ENCODE data around the gene KCNJ6.

Gene KCNJ6

DNA sequence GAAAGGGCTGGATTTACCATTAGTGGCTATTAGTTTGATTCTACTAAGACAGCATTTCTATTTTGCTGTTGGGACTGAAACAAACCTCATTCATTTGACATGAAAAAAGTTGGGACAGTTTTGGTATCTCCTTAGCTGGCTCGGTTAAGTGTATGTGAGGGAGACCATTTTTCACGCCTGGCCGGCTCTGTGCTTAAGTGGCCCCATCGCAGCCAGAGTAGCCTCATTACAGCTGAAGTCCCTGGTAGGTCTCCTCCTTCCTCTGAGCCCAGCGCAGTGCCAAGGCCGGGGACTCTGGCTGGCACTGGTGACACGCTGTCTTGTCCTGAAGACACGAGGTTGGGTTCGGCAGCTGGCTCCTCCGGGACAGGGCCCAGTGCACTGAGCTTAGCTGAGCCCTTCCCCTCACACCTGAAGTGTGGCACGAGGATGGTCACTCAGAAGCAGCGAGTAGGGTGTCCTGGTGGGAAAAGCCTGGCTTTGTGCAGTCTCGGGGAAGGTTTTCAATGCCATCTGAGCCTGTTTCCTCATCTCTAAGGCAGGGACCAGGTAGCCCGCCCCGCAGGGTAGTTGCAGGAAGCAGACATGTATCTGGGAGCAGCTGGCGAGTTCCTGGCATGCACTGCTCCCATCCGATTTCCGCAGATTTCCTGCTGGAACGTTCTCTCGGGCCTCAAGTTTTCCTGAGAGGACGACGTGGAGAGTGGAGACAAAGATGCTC lies 353.2 kb downstream of the KCNJ6 start:
- no peak for DNase-seq

GRCh38 chr21:37561941-37562919 lies 354.0 kb downstream of the KCNJ6 start:
- DNase-seq: no peak

DNA sequence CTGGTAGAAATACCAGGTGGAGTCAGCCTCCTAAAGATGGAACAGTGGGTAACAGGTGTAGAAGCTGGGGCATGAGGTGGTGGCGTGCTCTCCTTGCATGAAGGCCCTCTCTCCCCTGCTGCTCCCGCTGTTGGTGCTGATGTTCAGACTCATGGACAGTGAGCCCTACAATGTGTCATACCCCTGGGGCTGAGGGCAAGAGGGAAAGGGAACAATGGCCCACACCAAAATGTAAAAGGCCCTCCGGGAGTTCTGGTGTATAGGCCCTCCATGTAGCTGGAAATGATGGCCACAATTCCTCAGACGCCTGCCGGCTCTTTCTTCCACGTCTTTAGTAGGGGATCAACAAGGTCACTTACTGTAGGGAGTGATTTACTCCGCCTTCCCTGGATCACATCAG lies 354.8 kb downstream of the KCNJ6 start:
- DNase-seq: no peak

DNA sequence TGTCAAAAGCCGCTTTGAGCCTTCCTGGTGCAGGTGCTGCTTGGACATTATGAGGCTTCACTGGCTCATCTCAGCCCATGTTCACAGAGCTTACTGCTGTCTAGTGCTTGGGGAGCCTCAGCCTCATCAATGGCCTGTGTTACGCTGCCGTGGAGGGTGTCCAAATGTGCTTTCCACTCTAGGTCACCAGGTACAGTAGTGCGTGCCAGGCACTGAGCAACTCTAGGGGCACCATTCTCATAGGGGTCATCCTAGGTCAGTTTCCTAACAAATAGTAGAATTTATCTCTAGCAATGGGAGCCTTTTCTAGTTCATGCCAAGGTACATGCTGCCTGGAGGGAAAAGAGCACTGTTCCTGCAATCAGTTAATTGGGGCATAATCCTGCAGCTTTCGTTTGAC lies 355.9 kb downstream of the KCNJ6 start:
- DNase-seq: no peak

- no peak for DNase-seq
Observed at GRCh38 chr21:37558676-37559211, 357.5 kb downstream of the KCNJ6 start.
